A549 (cell line): ENCODE measurements around the gene REXO4.

ENCODE experiments used
- CEBPB ChIP-seq, 2 experiments: fragments of >200 bp in 1 of 2; sonication (Bioruptor Twin) in 1 of 2; formaldehyde crosslinking in 1 of 2; IDR thresholded peaks; 2 replicates each; pipeline ENCODE4 v1.6.1; 2012 to 2016
- CTCF ChIP-seq: fragments of >200 bp; sonication (Bioruptor Twin); formaldehyde crosslinking; IDR thresholded peaks from 3 replicates; pipeline ENCODE4 v1.5.1; 2016
- EP300 ChIP-seq, 2 experiments: fragments of >200 bp; sonication (Bioruptor Twin); formaldehyde crosslinking; IDR thresholded peaks; 2 replicates in 1 of 2; 3 replicates in 1 of 2; pipeline ENCODE4 v1.6.1; 2016 to 2017
- MAX ChIP-seq: IDR thresholded peaks from 2 replicates; pipeline ENCODE4 v1.6.1; 2012
- MYC ChIP-seq: IDR thresholded peaks from 2 replicates; pipeline ENCODE4 v1.6.1; 2012; ENCODE audit warnings: mild to moderate bottlenecking, inconsistent platforms, low read length, improper control_type of control experiment, borderline replicate concordance
- POLR2A ChIP-seq: IDR thresholded peaks from 2 replicates; pipeline ENCODE4 v1.6.1; 2012; ENCODE audit warnings: mild to moderate bottlenecking, low read length
- POLR2AphosphoS2 ChIP-seq: conservative IDR thresholded peaks from 2 replicates; pipeline ENCODE4 v1.6.1; 2012; ENCODE audit warnings: low read length, improper control_type of control experiment, inconsistent platforms
- RARB ChIP-seq: fragments of 250-450 bp; sonication (Bioruptor Pico); IDR thresholded peaks from 2 replicates; pipeline ENCODE4 v1.8.0; 2021; ENCODE audit warnings: mild to moderate bottlenecking, moderate library complexity
- USF2 ChIP-seq: fragments of 450-650 bp; IDR thresholded peaks from 2 replicates; pipeline ENCODE4 v1.6.1; 2014; ENCODE audit warnings: antibody characterized with exemption

- TF ChIP-seq EP300 (IDR thresholded peaks at IDR 0.05) (no peak), CTCF (no peak), POLR2A (no peak), POLR2AphosphoS2 (no peak), USF2 (no peak), MAX (no peak), MYC (no peak), RARB (no peak), CEBPB (IDR thresholded peaks at IDR 0.05) (no peak)
Measured at GRCh38 chr9:133415170-133415569, 2.6 kb downstream of the REXO4 start.
